Measurements from ENCODE around the gene TAF9.

Gene TAF9

GRCh38 chr5:69369340-69370121, at the start of gene TAF9, which contains the start of the genes AK6 and RAD17 (continued):
- TF ChIP-seq HIC1 (tag by site-specific recombination; IDR thresholded peaks at IDR 0.05) (no peak), TSHZ1 (tag by site-specific recombination; IDR thresholded peaks at IDR 0.05; ENCODE audit: borderline replicate concordance) (peak; percentile 18; the same call in 1 of the 2 replicates), TRIM28 (IDR thresholded peaks at IDR 0.05; ENCODE audit: borderline replicate concordance, low read length) (no peak), ZNF548 (tag by site-specific recombination; IDR thresholded peaks at IDR 0.05) (no peak), ZNF600 (tag by site-specific recombination; IDR thresholded peaks at IDR 0.05) (peak; percentile 30; the same call in 1 of the 2 replicates), ZNF654 (tag by site-specific recombination; IDR thresholded peaks at IDR 0.05; ENCODE audit: low read depth) (no peak), ZNF146 (tag by site-specific recombination; IDR thresholded peaks at IDR 0.05) (no peak; the same call in 1 of the 2 replicates), ZNF311 (tag by site-specific recombination; IDR thresholded peaks at IDR 0.05; ENCODE audit: borderline replicate concordance) (no peak), KLF1 (tag by site-specific recombination; IDR thresholded peaks at IDR 0.05) (peak; percentile 92), ZNF140 (tag by site-specific recombination; IDR thresholded peaks at IDR 0.05) (no peak), SETDB1 (IDR thresholded peaks at IDR 0.05; ENCODE audit: insufficient read length, low read length) (no peak), ZNF223 (tag by site-specific recombination; IDR thresholded peaks at IDR 0.05) (no peak), ZNF341 (tag by site-specific recombination; IDR thresholded peaks at IDR 0.05; ENCODE audit: low read depth) (no peak; the same call in 1 of the 2 replicates), ZNF26 (tag by site-specific recombination; IDR thresholded peaks at IDR 0.05) (no peak), KLF10 (tag by site-specific recombination; IDR thresholded peaks at IDR 0.05) (peak; percentile 89), EGR2 (tag by site-specific recombination; IDR thresholded peaks at IDR 0.05; ENCODE audit: low read depth) (0 out of 2 replicates have a peak, but pooled peaks have one; percentile 37), ZNF112 (tag by site-specific recombination; IDR thresholded peaks at IDR 0.05) (no peak), ZBTB7A (tag by site-specific recombination; IDR thresholded peaks at IDR 0.05; ENCODE audit: low read depth) (peak; percentile 99), ZNF664 (tag by site-specific recombination; IDR thresholded peaks at IDR 0.05) (no peak), ZBTB10 (tag by site-specific recombination; IDR thresholded peaks at IDR 0.05) (peak; percentile 28; the same call in 1 of the 2 replicates), ZNF521 (tag by site-specific recombination; IDR thresholded peaks at IDR 0.05) (no peak), ATF2 (tag by site-specific recombination; IDR thresholded peaks at IDR 0.05; ENCODE audit: low read depth) (no peak)
- TF ChIP-seq, protein P1, sequence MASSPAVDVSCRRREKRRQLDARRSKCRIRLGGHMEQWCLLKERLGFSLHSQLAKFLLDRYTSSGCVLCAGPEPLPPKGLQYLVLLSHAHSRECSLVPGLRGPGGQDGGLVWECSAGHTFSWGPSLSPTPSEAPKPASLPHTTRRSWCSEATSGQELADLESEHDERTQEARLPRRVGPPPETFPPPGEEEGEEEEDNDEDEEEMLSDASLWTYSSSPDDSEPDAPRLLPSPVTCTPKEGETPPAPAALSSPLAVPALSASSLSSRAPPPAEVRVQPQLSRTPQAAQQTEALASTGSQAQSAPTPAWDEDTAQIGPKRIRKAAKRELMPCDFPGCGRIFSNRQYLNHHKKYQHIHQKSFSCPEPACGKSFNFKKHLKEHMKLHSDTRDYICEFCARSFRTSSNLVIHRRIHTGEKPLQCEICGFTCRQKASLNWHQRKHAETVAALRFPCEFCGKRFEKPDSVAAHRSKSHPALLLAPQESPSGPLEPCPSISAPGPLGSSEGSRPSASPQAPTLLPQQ (tag by site-specific recombination; IDR thresholded peaks at IDR 0.05): peak; percentile 88
- TF ChIP-seq, protein P2, sequence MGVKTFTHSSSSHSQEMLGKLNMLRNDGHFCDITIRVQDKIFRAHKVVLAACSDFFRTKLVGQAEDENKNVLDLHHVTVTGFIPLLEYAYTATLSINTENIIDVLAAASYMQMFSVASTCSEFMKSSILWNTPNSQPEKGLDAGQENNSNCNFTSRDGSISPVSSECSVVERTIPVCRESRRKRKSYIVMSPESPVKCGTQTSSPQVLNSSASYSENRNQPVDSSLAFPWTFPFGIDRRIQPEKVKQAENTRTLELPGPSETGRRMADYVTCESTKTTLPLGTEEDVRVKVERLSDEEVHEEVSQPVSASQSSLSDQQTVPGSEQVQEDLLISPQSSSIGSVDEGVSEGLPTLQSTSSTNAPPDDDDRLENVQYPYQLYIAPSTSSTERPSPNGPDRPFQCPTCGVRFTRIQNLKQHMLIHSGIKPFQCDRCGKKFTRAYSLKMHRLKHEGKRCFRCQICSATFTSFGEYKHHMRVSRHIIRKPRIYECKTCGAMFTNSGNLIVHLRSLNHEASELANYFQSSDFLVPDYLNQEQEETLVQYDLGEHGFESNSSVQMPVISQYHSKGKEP (tag by site-specific recombination; IDR thresholded peaks at IDR 0.05): no peak; the same call in 1 of the 2 replicates

All from HEK293 (cell line).